Kidney epithelial cell (primary cell): Measurements from ENCODE around the gene CACNA1D. TPM values are rescaled to one million over a fixed set of nuclear protein-coding genes. Genes with fewer than 3 reads are reported as not detected.

Experiments used
- DNase-seq: peaks from one replicate; pipeline ENCODE4 v3.0.0-alpha.2; 2010; ENCODE audit warnings: low read depth
- H3K27me3 ChIP-seq: 2 replicates; pipeline ENCODE4 v1.6.0; 2011; ENCODE audit warnings: low read length; ENCODE audit not compliant: control insufficient read depth, insufficient read depth
- H3K36me3 ChIP-seq: 2 replicates; pipeline ENCODE4 v1.5.1; 2011; ENCODE audit warnings: low read length; ENCODE audit not compliant: control insufficient read depth, insufficient read depth
- H3K4me3 ChIP-seq: 2 replicates; pipeline ENCODE4 v1.5.1; 2011; ENCODE audit warnings: low read depth, mild to moderate bottlenecking, control low read depth, low read length
- total RNA-seq: library from RNA; depleted of rRNA; stranded (reverse); fragments of >200 nt; gene quantifications from 2 replicates; pipeline ENCODE4 v1.2.3, GENCODE V29; 2015
- TF ChIP-seq, protein P1 (sequence below): IDR thresholded peaks from 2 replicates; pipeline ENCODE4 v1.5.1; 2011; ENCODE audit warnings: mild to moderate bottlenecking, moderate library complexity, low read length, control low read depth, inconsistent platforms; ENCODE audit not compliant: insufficient read depth, poor library complexity, severe bottlenecking

Gene CACNA1D
- total RNA-seq, 1 donor from 2014 or later: 0.21 TPM

DNA sequence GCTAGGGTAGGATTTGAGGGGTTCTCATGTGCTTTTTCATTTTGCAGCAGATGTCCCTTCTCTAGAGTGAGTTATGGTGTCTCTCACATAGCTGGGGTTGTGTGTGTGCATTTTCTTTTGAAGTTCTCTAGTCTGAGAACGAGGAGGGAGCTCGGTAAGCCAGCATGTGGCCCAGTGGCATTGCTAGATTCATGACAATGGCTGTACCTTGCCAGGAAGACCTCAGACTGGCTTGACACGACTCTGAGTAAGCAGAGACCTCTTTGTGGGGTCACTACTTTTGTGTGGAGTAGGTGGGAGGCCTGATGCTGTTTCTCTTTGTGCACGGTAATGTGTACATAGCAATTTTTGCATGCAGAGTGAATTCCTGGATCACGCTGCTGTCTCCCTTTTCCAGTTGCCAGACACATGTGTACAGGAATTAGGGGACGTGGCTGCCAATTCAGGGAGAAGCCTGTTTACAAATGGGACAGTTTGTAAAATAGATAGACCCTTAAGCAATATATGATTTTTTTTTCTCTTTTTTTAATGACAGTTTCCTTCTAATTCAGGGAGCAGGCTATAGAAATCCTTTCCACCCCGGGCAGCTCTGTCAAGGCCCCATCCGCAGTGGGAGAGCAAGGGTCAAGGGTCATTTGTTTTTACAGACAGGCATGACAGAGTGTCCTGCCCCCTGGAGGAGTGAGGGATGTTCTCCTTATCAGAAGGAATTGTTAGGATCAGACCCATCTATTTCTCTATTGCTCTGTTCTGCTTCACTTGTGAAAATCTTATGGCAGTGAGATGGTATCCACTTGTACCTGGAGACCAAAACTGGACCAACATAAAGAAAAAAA, 4.6 kb downstream of the CACNA1D start:
- Histone ChIP-seq H3K36me3 (no peaks in the 10 kb centered on the region), H3K27me3 (peaks cover 17% of the 10 kb centered on the region), H3K4me3 (no peak overlapping the region)
- TF ChIP-seq, protein P1, sequence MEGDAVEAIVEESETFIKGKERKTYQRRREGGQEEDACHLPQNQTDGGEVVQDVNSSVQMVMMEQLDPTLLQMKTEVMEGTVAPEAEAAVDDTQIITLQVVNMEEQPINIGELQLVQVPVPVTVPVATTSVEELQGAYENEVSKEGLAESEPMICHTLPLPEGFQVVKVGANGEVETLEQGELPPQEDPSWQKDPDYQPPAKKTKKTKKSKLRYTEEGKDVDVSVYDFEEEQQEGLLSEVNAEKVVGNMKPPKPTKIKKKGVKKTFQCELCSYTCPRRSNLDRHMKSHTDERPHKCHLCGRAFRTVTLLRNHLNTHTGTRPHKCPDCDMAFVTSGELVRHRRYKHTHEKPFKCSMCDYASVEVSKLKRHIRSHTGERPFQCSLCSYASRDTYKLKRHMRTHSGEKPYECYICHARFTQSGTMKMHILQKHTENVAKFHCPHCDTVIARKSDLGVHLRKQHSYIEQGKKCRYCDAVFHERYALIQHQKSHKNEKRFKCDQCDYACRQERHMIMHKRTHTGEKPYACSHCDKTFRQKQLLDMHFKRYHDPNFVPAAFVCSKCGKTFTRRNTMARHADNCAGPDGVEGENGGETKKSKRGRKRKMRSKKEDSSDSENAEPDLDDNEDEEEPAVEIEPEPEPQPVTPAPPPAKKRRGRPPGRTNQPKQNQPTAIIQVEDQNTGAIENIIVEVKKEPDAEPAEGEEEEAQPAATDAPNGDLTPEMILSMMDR: no peak
- DNase-seq: no peak

DNA sequence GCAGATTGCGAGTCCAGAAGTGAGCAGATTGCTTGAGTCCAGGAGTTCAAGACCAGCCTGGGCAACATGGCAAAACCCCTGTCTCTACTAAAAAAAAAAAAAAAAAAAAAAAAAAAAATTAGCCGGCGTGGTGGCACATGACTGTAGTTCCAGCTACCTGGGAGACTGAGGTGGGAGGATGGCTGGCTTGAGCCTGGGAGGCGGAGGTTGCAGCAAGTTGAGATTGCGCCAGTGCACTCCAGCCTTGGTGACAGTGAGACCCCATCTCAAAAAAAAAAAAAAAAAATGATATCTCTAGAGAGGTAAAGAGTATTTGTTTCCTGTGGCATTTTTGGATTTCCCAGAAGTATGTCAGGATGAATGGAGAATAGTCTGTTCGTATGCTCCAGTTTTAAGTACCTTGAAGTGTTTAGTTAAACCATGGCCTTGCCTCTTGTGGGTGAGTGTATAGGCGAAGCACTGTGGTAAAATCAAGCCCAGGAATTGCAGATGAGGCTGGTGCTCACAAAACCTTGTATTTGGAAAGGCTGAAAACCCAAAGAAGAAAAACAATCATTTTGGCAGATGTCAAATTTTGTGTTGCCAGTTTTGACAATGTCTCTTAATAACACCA, 5.9 kb downstream of the CACNA1D start:
- TF ChIP-seq, protein P1: no peak
- Histone ChIP-seq H3K4me3 (no peak overlapping the region), H3K36me3 (no peaks in the 10 kb centered on the region), H3K27me3 (peaks cover 9% of the 10 kb centered on the region)
- no peak for DNase-seq

GRCh38 chr3:53501178-53501577, 6.8 kb downstream of the CACNA1D start:
- no peak for DNase-seq
- peaks cover under 1% of the 10 kb centered on the region for H3K27me3 ChIP-seq
- H3K4me3 ChIP-seq: no peak overlapping the region
- TF ChIP-seq, protein P1: no peak
- H3K36me3 ChIP-seq: no peaks in the 10 kb centered on the region

DNA sequence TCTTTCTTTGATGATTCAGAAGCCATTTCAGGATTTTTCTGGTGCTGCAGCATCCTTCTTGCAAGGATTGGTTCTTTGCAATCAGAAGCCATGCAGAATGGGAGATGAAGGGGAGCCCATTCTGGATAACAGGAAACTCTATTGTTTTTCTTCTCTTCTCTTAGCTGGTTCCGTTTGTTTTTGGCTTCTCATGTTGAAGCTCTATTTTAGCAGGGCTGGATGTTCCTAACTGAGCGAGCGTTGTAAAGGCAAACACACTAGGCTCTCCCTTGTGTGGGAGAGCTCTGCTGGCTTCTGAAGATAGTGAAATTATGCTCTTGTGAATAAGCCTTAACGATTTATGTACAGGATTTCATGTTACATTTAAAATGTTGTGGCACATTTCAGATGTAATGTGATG, 8.3 kb downstream of the CACNA1D start:
- Histone ChIP-seq H3K27me3 (no peaks in the 10 kb centered on the region), H3K36me3 (no peaks in the 10 kb centered on the region), H3K4me3 (no peak overlapping the region)
- TF ChIP-seq, protein P1: no peak
- DNase-seq: no peak

DNA sequence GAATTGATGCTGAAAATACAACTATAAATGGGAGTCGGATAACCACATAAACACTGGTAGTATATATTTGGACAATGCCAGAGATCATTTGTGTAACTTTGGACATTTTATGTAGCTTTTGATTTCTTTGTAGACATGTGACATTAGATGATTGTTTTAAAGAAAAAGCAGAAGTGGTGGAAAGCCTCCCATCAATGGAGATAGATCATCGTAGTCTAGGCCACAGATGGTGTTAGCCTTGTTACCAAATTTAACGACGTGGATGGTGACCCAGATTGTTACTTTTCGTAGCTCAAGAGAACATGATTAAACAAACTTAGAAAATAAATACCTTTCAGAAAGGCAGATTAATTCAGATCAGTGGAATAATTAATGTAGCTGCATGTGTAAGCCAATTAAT, 8.8 kb downstream of the CACNA1D start:
- TF ChIP-seq, protein P1: no peak
- no peaks in the 10 kb centered on the region for H3K27me3 ChIP-seq
- no peaks in the 10 kb centered on the region for H3K36me3 ChIP-seq

More for the DNA sequence above, 8.8 kb downstream of the CACNA1D start:
- no peak overlapping the region for H3K4me3 ChIP-seq
- no peak for DNase-seq
